SK-N-SH treated with all-trans-retinoic acid at 6 μM for 48 hours (cell line): ENCODE measurements around the gene TMEM203.

Experiments used
- ATAC-seq: fragments of 200-7000 bp; cut with Tn5 transposase; 3 replicates; pipeline ENCODE4 v1.9.1; 2020; ENCODE audit warnings: mild to moderate bottlenecking, moderate library complexity
- ARNTL ChIP-seq: fragments of 450-650 bp; formaldehyde crosslinking; IDR thresholded peaks from 2 replicates; pipeline ENCODE4 v1.5.0; 2020; ENCODE audit warnings: low read depth, mild to moderate bottlenecking, moderate library complexity, borderline replicate concordance
- BACH2 ChIP-seq: fragments of 250-450 bp; sonication (Bioruptor Pico); IDR thresholded peaks from 2 replicates; pipeline ENCODE4 v1.9.0; 2021; ENCODE audit warnings: mild to moderate bottlenecking, borderline replicate concordance
- CSDC2 ChIP-seq: fragments of 250-450 bp; sonication (Bioruptor Pico); IDR thresholded peaks from 2 replicates; pipeline ENCODE4 v1.5.0; 2020; ENCODE audit warnings: mild to moderate bottlenecking, moderate library complexity
- ESRRG ChIP-seq: fragments of 250-450 bp; sonication (Bioruptor Pico); IDR thresholded peaks from 2 replicates; pipeline ENCODE4 v1.6.1; 2021; ENCODE audit warnings: mild to moderate bottlenecking
- GLIS3 ChIP-seq: fragments of 250-450 bp; sonication (Bioruptor Pico); IDR thresholded peaks from 2 replicates; pipeline ENCODE4 v1.5.0; 2020; ENCODE audit warnings: mild to moderate bottlenecking, moderate library complexity
- ISL1 ChIP-seq: fragments of 250-450 bp; sonication (Bioruptor Pico); IDR thresholded peaks from 2 replicates; pipeline ENCODE4 v2.1.2; 2022; ENCODE audit warnings: mild to moderate bottlenecking, moderate library complexity
- OSR1 ChIP-seq: fragments of 250-450 bp; sonication (Bioruptor Pico); IDR thresholded peaks from 2 replicates; pipeline ENCODE4 v1.8.0; 2022; ENCODE audit warnings: moderate library complexity, mild to moderate bottlenecking, inconsistent platforms
- POU6F1 ChIP-seq: fragments of 250-450 bp; sonication (Bioruptor Pico); IDR thresholded peaks from 2 replicates; pipeline ENCODE4 v1.8.0; 2021; ENCODE audit warnings: low read depth, mild to moderate bottlenecking, moderate library complexity, borderline replicate concordance
- PPARA ChIP-seq: fragments of 250-450 bp; sonication (Bioruptor Pico); IDR thresholded peaks from 2 replicates; pipeline ENCODE4 v1.5.0; 2020; ENCODE audit warnings: mild to moderate bottlenecking, borderline replicate concordance
- RARB ChIP-seq: fragments of 250-450 bp; sonication (Bioruptor Pico); IDR thresholded peaks from 2 replicates; pipeline ENCODE4 v1.8.0; 2021; ENCODE audit warnings: mild to moderate bottlenecking, moderate library complexity
- SNAI2 ChIP-seq: fragments of 250-450 bp; sonication (Bioruptor Pico); IDR thresholded peaks from 2 replicates; pipeline ENCODE4 v1.5.0; 2020; ENCODE audit warnings: mild to moderate bottlenecking, moderate library complexity
- TCF4 ChIP-seq: fragments of 250-450 bp; sonication (Bioruptor Pico); IDR thresholded peaks from 2 replicates; pipeline ENCODE4 v1.8.0; 2021; ENCODE audit warnings: mild to moderate bottlenecking, moderate library complexity, borderline replicate concordance
- TOX ChIP-seq: fragments of 250-450 bp; sonication (Bioruptor Pico); IDR thresholded peaks from 2 replicates; pipeline ENCODE4 v1.8.0; 2021; ENCODE audit warnings: mild to moderate bottlenecking, moderate library complexity, borderline replicate concordance
- ZC3H10 ChIP-seq: fragments of 250-450 bp; sonication (Bioruptor Pico); IDR thresholded peaks from 2 replicates; pipeline ENCODE4 v1.5.1; 2021; ENCODE audit warnings: mild to moderate bottlenecking, moderate library complexity
- ZFP3 ChIP-seq: fragments of 250-450 bp; sonication (Bioruptor Pico); IDR thresholded peaks from 2 replicates; pipeline ENCODE4 v1.5.0; 2020; ENCODE audit warnings: mild to moderate bottlenecking, moderate library complexity
- ZFP30 ChIP-seq: fragments of 450-650 bp; formaldehyde crosslinking; IDR thresholded peaks from 2 replicates; pipeline ENCODE4 v1.5.0; 2022; ENCODE audit warnings: mild to moderate bottlenecking, moderate library complexity
- ZNF70 ChIP-seq: fragments of 450-650 bp; formaldehyde crosslinking; IDR thresholded peaks from 2 replicates; pipeline ENCODE4 v1.5.0; 2020; ENCODE audit warnings: mild to moderate bottlenecking, moderate library complexity
- ZNF8 ChIP-seq: fragments of 450-650 bp; formaldehyde crosslinking; IDR thresholded peaks from 2 replicates; pipeline ENCODE4 v1.5.0; 2020; ENCODE audit warnings: mild to moderate bottlenecking, moderate library complexity
- TF ChIP-seq, protein P1 (sequence below): fragments of 250-450 bp; sonication (Bioruptor Pico); IDR thresholded peaks from 2 replicates; pipeline ENCODE4 v1.5.1; 2021; ENCODE audit warnings: mild to moderate bottlenecking, moderate library complexity
- TF ChIP-seq, protein P2 (sequence below): fragments of 250-450 bp; sonication (Bioruptor Pico); IDR thresholded peaks from 2 replicates; pipeline ENCODE4 v1.8.0; 2020; ENCODE audit warnings: mild to moderate bottlenecking, moderate library complexity, borderline replicate concordance

TMEM203 gene

GRCh38 chr9:137160716-137161557 lies 44.5 kb downstream of the TMEM203 start:
- no peak for ATAC-seq
- TF ChIP-seq, protein P1, sequence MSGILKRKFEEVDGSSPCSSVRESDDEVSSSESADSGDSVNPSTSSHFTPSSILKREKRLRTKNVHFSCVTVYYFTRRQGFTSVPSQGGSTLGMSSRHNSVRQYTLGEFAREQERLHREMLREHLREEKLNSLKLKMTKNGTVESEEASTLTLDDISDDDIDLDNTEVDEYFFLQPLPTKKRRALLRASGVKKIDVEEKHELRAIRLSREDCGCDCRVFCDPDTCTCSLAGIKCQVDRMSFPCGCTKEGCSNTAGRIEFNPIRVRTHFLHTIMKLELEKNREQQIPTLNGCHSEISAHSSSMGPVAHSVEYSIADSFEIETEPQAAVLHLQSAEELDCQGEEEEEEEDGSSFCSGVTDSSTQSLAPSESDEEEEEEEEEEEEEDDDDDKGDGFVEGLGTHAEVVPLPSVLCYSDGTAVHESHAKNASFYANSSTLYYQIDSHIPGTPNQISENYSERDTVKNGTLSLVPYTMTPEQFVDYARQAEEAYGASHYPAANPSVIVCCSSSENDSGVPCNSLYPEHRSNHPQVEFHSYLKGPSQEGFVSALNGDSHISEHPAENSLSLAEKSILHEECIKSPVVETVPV (CRISPR knock-in tag) = no peak
- no peak for TF ChIP-seq SNAI2 (CRISPR knock-in tag)
- no peak for TF ChIP-seq ZNF8 (CRISPR knock-in tag)
- no peak for TF ChIP-seq OSR1 (CRISPR knock-in tag)
- TF ChIP-seq TCF4 (CRISPR knock-in tag) = no peak

GRCh38 chr9:137160054-137160425 lies 45.4 kb downstream of the TMEM203 start:
- no peak for TF ChIP-seq ISL1 (CRISPR knock-in tag)
- no peak for TF ChIP-seq CSDC2 (CRISPR knock-in tag)
- no peak for ATAC-seq

GRCh38 chr9:137159105-137160053 lies 46.1 kb downstream of the TMEM203 start:
- ATAC-seq = no peak
- TF ChIP-seq CSDC2 (CRISPR knock-in tag) (no peak), ISL1 (CRISPR knock-in tag) (no peak), ZNF70 (CRISPR knock-in tag) (no peak), ZNF8 (CRISPR knock-in tag) (no peak), SNAI2 (CRISPR knock-in tag) (no peak), BACH2 (CRISPR knock-in tag) (no peak), ZFP3 (no peak), TCF4 (CRISPR knock-in tag) (no peak), GLIS3 (CRISPR knock-in tag) (no peak), ZFP30 (CRISPR knock-in tag) (no peak), POU6F1 (no peak), ESRRG (CRISPR knock-in tag) (no peak), RARB (no peak), TOX (no peak)
- TF ChIP-seq, protein P1 (CRISPR knock-in tag) = no peak
- TF ChIP-seq, all 23 proteins: peak for 0

DNA sequence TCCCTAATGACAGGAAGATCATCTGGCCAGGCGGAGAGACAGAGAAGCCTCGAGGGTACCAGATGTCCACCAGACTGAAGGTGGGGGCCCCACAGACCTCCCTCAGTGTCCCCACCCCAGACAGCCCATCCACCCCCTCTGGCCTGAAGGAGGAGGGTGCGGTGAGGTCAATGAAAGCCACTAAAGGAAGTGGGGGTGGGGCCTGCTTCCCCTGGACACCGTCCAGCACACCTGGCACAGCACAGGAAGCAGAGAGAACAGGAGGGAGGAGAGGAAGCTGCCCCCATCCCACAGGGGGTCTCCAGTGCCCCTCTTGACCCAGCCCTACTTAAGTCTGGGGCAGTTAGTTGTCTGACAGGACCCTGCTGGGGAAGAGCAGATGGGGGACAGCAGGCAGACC lies 46.8 kb downstream of the TMEM203 start:
- ATAC-seq = no peak
- TF ChIP-seq ZFP30 (CRISPR knock-in tag) (no peak), ZC3H10 (CRISPR knock-in tag) (no peak), GLIS3 (CRISPR knock-in tag) (no peak), TOX (no peak), ARNTL (no peak), ZFP3 (no peak), PPARA (CRISPR knock-in tag) (no peak), ZNF8 (CRISPR knock-in tag) (no peak), ZNF70 (CRISPR knock-in tag) (no peak), CSDC2 (CRISPR knock-in tag) (no peak)
- TF ChIP-seq, protein P1 (CRISPR knock-in tag) = no peak
- TF ChIP-seq, protein P2, sequence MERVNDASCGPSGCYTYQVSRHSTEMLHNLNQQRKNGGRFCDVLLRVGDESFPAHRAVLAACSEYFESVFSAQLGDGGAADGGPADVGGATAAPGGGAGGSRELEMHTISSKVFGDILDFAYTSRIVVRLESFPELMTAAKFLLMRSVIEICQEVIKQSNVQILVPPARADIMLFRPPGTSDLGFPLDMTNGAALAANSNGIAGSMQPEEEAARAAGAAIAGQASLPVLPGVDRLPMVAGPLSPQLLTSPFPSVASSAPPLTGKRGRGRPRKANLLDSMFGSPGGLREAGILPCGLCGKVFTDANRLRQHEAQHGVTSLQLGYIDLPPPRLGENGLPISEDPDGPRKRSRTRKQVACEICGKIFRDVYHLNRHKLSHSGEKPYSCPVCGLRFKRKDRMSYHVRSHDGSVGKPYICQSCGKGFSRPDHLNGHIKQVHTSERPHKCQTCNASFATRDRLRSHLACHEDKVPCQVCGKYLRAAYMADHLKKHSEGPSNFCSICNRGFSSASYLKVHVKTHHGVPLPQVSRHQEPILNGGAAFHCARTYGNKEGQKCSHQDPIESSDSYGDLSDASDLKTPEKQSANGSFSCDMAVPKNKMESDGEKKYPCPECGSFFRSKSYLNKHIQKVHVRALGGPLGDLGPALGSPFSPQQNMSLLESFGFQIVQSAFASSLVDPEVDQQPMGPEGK (CRISPR knock-in tag) = no peak
